ENCODE data around the gene FGD6. TPM values are rescaled to one million over a fixed set of nuclear protein-coding genes. Genes with fewer than 3 reads are reported as not detected.

Gene FGD6
- total RNA-seq, 3 donors from 2014 or later: 20.5 to 52.1 (median 24.2) TPM

DNA sequence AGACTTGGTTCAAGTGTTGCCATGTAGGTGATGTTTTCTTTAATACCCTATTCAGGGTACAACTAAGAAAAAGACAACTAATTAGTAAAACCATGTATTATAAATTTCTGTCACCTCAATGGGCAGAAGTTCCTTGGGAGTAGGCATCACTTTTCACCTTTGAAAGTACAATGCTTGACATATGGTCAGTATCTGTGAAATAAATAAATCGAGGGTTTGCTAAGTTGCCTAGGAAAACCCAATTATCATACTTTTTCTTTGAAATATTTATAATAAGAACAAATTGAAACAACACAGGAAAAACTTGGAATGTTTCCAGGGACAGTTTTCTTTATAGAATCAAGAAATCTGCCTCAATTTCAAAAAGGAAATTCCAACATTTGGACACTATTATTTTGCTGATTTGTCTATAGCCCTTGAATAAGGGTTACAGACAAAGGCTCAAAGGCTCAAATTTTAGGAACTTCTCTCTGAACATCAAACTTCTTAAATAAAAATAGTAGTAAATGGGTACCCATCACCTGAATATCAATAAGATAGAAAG, 13.7 kb downstream of the FGD6 start:
- intact Hi-C loops (cut with DNase I, micrococcal nuclease): no loop called here
- TF ChIP-seq, protein P1, sequence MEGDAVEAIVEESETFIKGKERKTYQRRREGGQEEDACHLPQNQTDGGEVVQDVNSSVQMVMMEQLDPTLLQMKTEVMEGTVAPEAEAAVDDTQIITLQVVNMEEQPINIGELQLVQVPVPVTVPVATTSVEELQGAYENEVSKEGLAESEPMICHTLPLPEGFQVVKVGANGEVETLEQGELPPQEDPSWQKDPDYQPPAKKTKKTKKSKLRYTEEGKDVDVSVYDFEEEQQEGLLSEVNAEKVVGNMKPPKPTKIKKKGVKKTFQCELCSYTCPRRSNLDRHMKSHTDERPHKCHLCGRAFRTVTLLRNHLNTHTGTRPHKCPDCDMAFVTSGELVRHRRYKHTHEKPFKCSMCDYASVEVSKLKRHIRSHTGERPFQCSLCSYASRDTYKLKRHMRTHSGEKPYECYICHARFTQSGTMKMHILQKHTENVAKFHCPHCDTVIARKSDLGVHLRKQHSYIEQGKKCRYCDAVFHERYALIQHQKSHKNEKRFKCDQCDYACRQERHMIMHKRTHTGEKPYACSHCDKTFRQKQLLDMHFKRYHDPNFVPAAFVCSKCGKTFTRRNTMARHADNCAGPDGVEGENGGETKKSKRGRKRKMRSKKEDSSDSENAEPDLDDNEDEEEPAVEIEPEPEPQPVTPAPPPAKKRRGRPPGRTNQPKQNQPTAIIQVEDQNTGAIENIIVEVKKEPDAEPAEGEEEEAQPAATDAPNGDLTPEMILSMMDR (IDR thresholded peaks at IDR 0.05): no peak
- Histone ChIP-seq H3K4me3 (no peak overlapping the region), H3K9me3 (no peaks in the 10 kb centered on the region), H3K4me1 (ENCODE audit: low read depth) (peaks cover 20% of the 10 kb centered on the region), H3K36me3 (ENCODE audit: low read depth) (no peaks in the 10 kb centered on the region)
- ATAC-seq (no peak), DNase-seq (no peak)

GRCh38 chr12:95202691-95203486, 14.4 kb downstream of the FGD6 start:
- no peaks in the 10 kb centered on the region for H3K36me3 ChIP-seq (ENCODE audit: low read depth)
- intact Hi-C loops (cut with DNase I, micrococcal nuclease): no loop called here
- H3K9me3 ChIP-seq: no peaks in the 10 kb centered on the region
- ATAC-seq: no peak
- TF ChIP-seq, protein P1 (IDR thresholded peaks at IDR 0.05): no peak
- peaks cover 20% of the 10 kb centered on the region for H3K4me1 ChIP-seq (ENCODE audit: low read depth)
- DNase-seq: no peak
- no peak overlapping the region for H3K4me3 ChIP-seq

- Histone ChIP-seq H3K4me3 (no peak overlapping the region), H3K9me3 (no peaks in the 10 kb centered on the region), H3K36me3 (ENCODE audit: low read depth) (no peaks in the 10 kb centered on the region), H3K4me1 (ENCODE audit: low read depth) (peaks cover 20% of the 10 kb centered on the region)
- intact Hi-C loops (cut with DNase I, micrococcal nuclease): no loop called here
- ATAC-seq (peak; percentile 80), DNase-seq (peak in 1 of 3 donors; percentile 67)
- TF ChIP-seq, protein P1 (IDR thresholded peaks at IDR 0.05): no peak
Measured at GRCh38 chr12:95201056-95201670, 16.1 kb downstream of the FGD6 start.

DNA sequence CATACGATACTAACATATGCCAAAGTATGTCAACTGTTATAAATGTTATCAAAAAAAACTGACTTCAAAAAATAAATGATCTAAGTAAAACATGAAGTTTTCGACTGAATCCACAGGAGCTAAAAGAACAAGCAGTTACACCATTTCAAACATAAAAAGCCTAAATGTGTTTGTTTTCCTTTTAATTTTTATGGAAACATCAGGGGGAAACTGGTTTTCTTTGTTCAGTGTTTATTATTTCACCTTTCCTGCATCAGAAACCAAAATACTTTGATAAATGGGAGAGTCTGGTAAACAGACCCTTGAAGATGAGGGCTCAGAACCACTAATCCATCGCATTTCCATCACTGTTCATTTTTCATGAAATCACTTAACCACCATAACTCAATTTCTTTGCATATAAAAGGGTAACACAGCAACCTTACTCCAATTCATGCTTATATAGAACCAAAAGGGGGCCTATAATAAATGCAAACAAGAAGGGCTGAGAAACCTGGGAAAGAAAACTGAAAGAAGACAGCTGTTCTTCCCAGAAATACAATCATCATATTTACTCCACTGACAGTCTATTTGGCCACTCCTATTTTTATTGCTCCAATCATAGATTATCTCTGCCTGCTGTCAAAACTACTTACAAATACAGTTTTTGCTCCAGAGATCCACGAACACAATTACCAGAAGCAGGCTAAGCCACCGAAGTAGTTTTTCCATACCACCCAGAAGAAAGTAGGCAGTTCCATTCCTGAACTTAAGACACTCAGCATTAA, 17.0 kb downstream of the FGD6 start:
- DNase-seq (no peak), ATAC-seq (peak; percentile 69)
- Histone ChIP-seq H3K36me3 (ENCODE audit: low read depth) (no peaks in the 10 kb centered on the region), H3K4me1 (ENCODE audit: low read depth) (peaks cover 20% of the 10 kb centered on the region), H3K4me3 (no peak overlapping the region), H3K9me3 (no peaks in the 10 kb centered on the region)
- intact Hi-C loops (cut with DNase I, micrococcal nuclease): no loop called here
- TF ChIP-seq, protein P1 (IDR thresholded peaks at IDR 0.05): no peak

GRCh38 chr12:95198914-95199313, 18.4 kb downstream of the FGD6 start:
- ATAC-seq (no peak), DNase-seq (no peak)
- Histone ChIP-seq H3K4me3 (no peak overlapping the region), H3K36me3 (ENCODE audit: low read depth) (no peaks in the 10 kb centered on the region), H3K9me3 (no peaks in the 10 kb centered on the region), H3K4me1 (ENCODE audit: low read depth) (peaks cover 20% of the 10 kb centered on the region)
- TF ChIP-seq, protein P1 (IDR thresholded peaks at IDR 0.05): no peak
- intact Hi-C loops (cut with DNase I, micrococcal nuclease): no loop called here

Measured in mucosa of descending colon (tissue), 3 donors.